Measurements from ENCODE around the gene KIF4A.

Gene KIF4A

GRCh38 chrX:70410921-70411320 is 121.0 kb downstream of the KIF4A start:
- no peak for DNase-seq

DNA sequence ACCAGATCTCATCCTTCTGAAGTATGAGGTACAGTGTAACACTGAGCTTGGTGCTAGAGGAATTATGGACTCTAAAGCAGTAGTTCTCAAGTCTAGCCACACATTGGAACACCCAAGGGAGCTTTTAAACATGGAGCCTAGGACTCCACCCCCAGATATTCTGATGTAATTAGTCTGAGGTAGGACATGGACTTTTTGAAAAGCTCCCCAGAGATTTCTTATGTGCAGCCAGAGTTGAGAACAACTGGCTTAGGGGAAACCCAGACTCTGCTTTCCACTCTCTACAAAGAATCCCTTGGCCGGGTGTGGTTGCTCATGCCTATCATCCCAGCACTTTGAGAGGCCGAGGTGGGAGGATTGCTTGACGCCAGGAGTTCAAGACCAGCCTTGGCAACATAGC is 121.6 kb downstream of the KIF4A start:
- no peak for DNase-seq

DNA sequence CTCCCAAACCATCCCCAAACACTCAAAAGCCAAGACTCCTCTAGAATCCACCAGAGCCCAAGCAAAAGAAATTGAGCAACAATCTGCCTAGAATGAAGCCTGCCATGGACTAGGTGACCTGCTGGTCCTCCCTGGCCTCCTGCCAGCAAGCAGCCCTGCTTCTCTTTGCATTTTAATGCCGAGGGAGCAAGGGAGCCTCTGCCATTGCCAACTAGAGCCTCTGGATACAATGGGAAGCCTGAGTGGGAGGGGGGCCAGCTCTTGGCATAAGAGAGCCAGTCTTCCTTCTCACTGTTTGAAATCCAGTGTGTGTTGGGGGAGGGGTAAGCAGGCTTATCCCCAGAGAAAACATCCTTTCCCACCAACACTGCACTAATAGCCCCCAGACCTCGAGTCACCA is 131.7 kb downstream of the KIF4A start:
- no peak for DNase-seq

DNA sequence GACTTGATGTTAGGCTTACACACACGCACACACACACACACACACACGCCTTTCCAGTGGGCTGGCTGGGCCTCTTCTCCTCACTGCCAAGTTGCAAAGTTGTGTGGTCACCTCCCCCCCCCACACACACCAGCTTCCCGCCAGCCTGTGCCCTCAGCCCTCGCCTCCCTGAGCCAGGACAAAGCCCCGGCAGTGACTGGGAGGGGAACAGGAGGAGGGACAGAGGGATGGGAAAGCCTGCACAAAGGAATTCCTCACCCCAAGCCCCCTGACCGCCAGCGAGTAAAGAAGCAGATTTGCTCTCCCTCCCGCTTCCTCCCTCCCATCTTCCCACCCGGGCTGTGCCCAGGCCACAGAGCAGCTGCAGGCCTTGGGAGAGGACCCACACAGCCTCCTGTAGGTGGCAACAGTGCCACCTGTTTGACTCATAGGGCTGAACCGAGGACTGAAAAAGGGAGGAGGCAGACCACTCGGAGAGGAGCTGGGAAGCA is 133.0 kb downstream of the KIF4A start, which contains the start of gene GDPD2:
Gene GDPD2, plus strand, starts transcription at position 464 of the 491 bp plus-strand sequence. CDS start 1,671 bp downstream, outside the sequence.
- DNase-seq: peak; percentile 45

- DNase-seq: no peak
Observed at GRCh38 chrX:70423936-70424675, 134.2 kb downstream of the KIF4A start.

GRCh38 chrX:70424801-70425200 is 134.9 kb downstream of the KIF4A start:
- no peak for DNase-seq

DNA sequence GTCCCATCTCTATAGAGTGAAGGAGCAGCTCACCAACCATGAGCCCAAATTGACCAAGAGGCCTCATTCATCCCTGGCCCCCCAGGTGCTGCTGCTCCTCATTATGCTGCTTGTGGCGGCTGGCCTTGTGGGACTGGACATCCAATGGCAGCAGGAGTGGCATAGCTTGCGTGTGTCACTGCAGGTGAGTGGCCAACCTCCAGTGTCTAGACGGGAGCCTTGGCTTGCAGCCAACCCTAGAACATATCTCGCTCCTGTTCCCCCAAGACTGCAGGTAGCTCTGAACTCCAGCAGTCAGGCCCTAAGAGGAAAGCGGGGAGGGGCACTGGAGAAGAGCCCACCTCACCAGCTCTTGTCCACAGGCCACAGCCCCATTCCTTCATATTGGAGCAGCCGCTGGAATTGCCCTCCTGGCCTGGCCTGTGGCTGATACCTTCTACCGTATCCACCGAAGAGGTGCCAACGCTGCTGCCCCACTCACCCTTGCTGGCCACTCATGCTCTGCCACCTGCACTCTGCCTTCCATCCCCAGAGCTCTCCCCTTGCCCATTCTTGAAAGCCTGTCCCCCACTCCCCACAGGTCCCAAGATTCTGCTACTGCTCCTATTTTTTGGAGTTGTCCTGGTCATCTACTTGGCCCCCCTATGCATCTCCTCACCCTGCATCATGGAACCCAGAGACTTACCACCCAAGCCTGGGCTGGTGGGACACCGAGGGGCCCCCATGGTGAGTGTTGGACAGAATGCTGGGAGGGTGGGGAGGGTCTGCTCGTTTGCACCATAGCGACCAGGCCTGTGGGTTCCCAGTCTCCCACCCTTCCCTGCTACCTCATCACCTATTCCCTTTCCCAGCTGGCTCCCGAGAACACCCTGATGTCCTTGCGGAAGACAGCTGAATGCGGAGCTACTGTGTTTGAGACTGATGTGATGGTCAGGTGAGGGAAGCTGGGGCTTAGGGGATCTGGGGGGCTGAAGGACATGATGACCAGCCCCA is 136.7 kb downstream of the KIF4A start:
- DNase-seq: no peak

GRCh38 chrX:70427365-70427764 is 137.5 kb downstream of the KIF4A start:
- DNase-seq: no peak

DNA sequence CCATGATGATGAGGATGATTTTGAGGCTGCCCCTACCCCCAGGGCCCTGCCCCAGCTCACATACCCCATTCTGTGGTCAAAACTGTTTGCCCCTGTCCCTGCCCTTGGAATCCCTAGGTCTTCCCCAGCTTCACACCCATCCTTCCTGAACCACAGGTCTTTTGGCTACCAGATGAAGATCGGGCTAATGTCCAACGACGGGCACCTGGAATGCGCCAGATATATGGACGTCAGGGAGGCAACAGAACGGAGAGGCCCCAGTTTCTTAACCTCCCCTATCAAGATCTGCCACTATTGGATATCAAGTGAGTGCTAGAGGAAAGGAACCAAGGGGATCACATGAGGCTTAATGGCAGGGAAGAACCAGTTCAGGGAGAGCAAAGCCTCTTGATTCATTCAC is 139.9 kb downstream of the KIF4A start:
- DNase-seq: no peak

DNA sequence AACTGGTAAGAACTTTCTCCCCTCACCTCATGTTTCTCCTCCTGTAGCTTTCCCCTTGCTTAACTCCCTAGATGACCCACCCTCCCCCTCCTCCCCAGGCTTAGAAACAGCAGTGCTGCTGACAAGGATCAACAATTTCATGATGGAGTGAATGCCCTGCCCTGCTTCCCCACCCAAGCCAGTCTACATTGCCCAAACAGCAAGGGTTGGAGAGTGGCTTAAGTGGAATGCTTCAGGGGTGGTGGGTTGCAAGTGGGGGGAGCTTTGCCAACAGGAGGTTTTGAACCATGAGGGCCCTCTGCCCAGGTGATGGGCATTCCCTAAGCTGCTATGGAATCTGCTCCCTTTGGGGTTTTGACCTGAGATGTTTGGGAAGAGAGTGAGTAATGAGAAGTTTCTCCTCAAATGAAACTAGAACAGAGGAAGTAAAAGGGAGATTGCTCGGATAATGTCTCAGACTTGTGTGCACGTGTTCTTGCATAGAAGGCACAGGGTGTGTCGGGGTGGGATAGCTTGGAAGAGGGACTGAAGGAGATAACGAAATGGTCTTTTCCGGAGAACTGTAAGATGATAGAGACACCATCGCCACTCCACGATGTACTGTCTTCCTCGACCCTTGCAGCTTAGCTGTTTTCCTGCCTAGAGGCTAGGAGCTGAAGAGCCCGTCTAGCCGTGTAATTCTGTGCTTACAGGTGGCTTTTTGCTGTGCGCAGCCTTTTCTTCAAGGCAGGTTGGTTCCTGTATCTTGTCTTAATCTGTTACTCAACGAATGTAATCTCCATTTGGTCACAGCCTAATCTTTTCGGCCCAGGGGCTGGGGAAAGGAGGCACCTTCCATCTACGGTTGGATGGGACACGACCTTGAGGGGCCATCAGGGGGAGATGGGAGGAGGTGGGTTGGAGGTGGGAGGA is 143.3 kb downstream of the KIF4A start:
- no peak for DNase-seq

- DNase-seq: peak; percentile 55
Observed at GRCh38 chrX:70433848-70434351, 144.0 kb downstream of the KIF4A start.

DNA sequence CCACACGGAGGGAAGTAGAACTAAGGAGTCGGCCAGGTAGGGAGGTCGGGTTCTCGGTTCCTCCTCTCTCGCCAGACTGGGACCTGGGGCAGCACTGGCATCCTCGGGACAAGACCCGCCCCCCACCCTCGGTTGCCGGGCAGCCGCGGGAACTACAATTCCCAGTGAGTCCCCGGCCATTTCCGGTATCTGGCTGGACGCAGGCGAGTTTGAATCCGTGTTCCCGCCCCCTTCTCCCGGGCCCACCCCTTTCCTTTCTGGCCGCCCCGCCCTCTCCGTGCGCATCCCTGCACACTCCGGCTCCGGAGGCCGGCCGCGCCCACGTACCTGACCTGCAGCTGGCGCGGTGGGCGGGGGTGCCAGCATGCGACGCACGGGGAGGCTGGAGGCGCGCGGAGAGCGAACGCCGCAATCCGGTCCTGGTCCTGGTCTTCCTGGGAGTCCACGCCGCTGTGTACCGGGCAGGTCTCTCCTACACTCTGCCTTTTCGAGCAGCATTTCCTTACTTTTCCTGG is 144.5 kb downstream of the KIF4A start:
- DNase-seq: peak; percentile 79

- DNase-seq: no peak
Observed at GRCh38 chrX:70434914-70435586, 145.1 kb downstream of the KIF4A start.

DNA sequence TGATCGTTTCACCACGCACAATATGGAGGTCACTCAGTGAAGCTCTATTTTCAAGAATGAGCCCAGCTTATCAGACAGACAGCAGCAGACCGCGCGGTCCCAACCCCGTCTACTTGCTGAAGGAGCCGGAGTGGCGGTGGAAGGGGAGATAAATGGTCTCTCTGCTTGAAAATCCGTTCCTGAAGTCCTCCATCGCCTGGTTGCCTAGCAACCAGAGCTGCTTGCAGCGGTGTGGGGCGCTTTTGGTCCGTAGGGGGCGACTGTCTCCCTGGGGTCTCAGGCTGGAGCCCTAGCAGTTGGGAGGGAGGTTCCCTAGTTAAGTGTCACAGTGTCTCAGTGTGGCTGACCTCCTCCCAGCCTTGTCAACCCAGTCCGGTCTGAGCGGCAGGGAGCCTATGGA is 146.4 kb downstream of the KIF4A start:
- DNase-seq: peak; percentile 17

DNA sequence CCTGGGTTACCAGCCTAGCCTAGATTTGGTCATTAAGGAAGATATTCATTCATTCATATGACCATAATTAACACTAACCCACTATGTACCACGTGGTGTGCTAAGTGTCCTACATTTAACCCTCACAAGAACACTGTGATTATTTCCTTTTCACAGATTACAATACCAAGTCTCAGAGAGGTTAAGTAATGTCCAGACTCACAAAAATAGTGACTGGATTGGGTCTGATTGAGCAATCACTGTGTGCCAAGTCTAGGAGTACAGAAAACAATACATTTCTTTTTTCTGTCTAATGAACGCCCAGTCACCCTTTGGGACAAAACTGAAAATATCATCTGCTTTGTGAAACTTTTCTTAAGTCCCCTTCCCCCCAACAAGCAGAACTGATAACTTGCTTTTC is 147.1 kb downstream of the KIF4A start:
- no peak for DNase-seq

GRCh38 chrX:70437921-70438665 is 148.2 kb downstream of the KIF4A start:
- DNase-seq: no peak

DNA sequence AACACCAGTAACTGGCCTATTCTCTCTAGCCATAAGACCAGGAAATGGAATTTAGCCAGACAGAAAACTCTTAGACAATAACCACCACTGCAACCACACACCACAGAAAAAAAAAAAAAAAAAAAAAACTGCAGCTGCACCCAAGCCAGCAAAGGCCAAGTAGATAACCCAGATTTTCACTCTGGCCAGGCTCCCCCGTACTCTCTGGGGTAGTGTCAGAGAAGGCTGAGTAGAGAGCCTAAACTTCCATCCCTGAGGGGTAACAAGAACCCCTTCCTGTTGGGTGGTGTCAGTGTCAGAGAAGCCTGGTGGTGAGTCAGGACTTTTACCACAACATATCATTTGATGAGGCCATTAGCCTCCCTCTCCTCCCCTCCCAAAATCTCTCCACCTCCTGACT is 149.1 kb downstream of the KIF4A start:
- no peak for DNase-seq

DNA sequence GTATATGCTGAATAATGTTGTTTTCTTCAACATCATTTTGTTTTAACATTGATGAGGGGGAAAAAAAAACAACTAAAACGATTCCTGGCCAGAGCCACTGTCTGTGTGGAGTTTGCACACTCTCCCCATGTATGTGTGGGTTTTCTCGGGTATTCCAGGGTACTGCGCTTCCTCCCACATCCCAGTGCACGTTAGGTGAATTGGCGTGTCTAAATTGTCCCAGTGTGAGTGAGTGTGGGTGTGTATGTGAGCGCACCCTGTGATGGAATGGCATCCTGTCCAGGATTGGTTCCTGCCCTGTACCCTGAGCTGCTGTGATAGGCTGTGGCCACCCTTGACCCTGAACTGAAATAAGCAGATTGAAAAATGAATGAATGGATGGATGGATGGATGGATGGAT is 152.3 kb downstream of the KIF4A start:
- no peak for DNase-seq

- peak; percentile 32 for DNase-seq
Observed at GRCh38 chrX:70444326-70444945, 154.5 kb downstream of the KIF4A start, which contains the start of gene DLG3. DLG3 (plus strand) TSS chrX:70444835; CDS start chrX:70445202, 367 bp downstream.
